HepG2 (cell line): ENCODE data around the gene MRPL57. TPM values are rescaled to one million over a fixed set of nuclear protein-coding genes. Genes with fewer than 3 reads are reported as not detected.
"Not testable (repeated sequence)": the region's sequence is repeated elsewhere in the genome, so short reads cannot be mapped to it uniquely, and the experiment has no call there.

Experiments used
- ATAC-seq: fragments of 200-7000 bp; cut with Tn5 transposase; 3 replicates; pipeline ENCODE4 v1.9.1; 2020; ENCODE audit warnings: mild to moderate bottlenecking, moderate library complexity
- BruUV-seq: library from RNA; stranded (reverse); fragments of 400-500 nt; replicated peaks from 2 replicates; lab custom pipeline; 2021; lab: Mats Ljungman, UMichigan
- CTCF ChIA-PET: fragments of 300-600 bp; formaldehyde crosslinking; extraction: SDS; loops from one replicate; lab custom pipeline; 2021; ENCODE audit warnings: low total read pairs, inconsistent platforms, low intra/inter-chr PET ratio; lab: Yijun Ruan, JAX
- POLR2A ChIA-PET: fragments of 350-600 bp; sonication (Branson Sonifier 250); formaldehyde crosslinking; loops from one replicate; lab custom pipeline; 2020; ENCODE audit warnings: antibody characterized with exemption, inconsistent platforms; lab: Yijun Ruan, JAX
- DNase-seq: peaks from one replicate; pipeline ENCODE4 v3.0.0-alpha.2; 2015; ENCODE audit warnings: low spot score
- FAIRE-seq: peaks from 3 replicates; lab custom pipeline; 2011; peaks lifted over from hg19 to GRCh38; lab: Jason Lieb, UNC
- H2AFZ ChIP-seq: one replicate; pipeline ENCODE4 v1.6.1; 2011; ENCODE audit warnings: low read length, inconsistent platforms
- H3K27ac ChIP-seq: fragments of 300-600 bp; 3 replicates; pipeline ENCODE4 v1.8.0; 2011; ENCODE audit warnings: mixed run types, mild to moderate bottlenecking, mixed read lengths, low read length, inconsistent platforms; ENCODE audit not compliant: insufficient read depth; ENCODE audit errors: extremely low read length
- H3K27me3 ChIP-seq, 2 experiments: fragments of 200-600 bp in 1 of 2; 2 replicates in 1 of 2; 3 replicates in 1 of 2; pipeline versions ENCODE4 v1.6.0 to v1.8.0; 2011; ENCODE audit warnings: low read length in 2 of 2, mild to moderate bottlenecking in 2 of 2, moderate library complexity in 2 of 2, inconsistent platforms in 1 of 2; ENCODE audit not compliant: insufficient read depth in 2 of 2, control insufficient read depth in 1 of 2
- H3K36me3 ChIP-seq, 2 experiments: fragments of 200-600 bp in 1 of 2; replicated peaks in 1 of 2; 2 replicates in 1 of 2; 3 replicates in 1 of 2; pipeline versions ENCODE4 v1.5.1 to v1.8.0; 2011; ENCODE audit warnings: low read length in 2 of 2, inconsistent platforms in 1 of 2; ENCODE audit not compliant: insufficient read depth in 2 of 2, control insufficient read depth in 1 of 2
- H3K4me1 ChIP-seq: 2 replicates; pipeline ENCODE4 v1.5.1; 2012; ENCODE audit warnings: low read length, inconsistent platforms; ENCODE audit not compliant: insufficient read depth
- H3K4me2 ChIP-seq: 2 replicates; pipeline ENCODE4 v1.6.0; 2011; ENCODE audit warnings: low read depth, low read length, inconsistent platforms
- H3K4me3 ChIP-seq, 3 experiments: fragments of 200-600 bp in 1 of 3; sonication (generic), shearing (Covaris generic) in 1 of 3; replicated peaks in 1 of 3; 2 replicates each; pipeline ENCODE4 v1.5.1; 2011 to 2016; ENCODE audit warnings: low read length in 3 of 3, inconsistent platforms in 2 of 3, low read depth in 2 of 3, mild to moderate bottlenecking in 2 of 3, control low read depth in 1 of 3, mixed read lengths in 1 of 3; ENCODE audit not compliant: insufficient read depth in 1 of 3
- H3K79me2 ChIP-seq: one replicate; pipeline ENCODE4 v1.6.1; 2011; ENCODE audit warnings: low read length, inconsistent platforms; ENCODE audit not compliant: insufficient read depth
- H3K9ac ChIP-seq: 2 replicates; pipeline ENCODE4 v1.6.0; 2011; ENCODE audit warnings: mild to moderate bottlenecking, low read depth, low read length, inconsistent platforms; ENCODE audit not compliant: insufficient read depth
- H3K9me3 ChIP-seq: 2 replicates; pipeline ENCODE4 v1.5.1; 2012; ENCODE audit warnings: mild to moderate bottlenecking, low read length
- H4K20me1 ChIP-seq: 2 replicates; pipeline ENCODE4 v1.6.0; 2011; ENCODE audit warnings: inconsistent platforms, mild to moderate bottlenecking, low read length, moderate library complexity; ENCODE audit not compliant: insufficient read depth
- GFI1 ChIP-seq: sonication (generic); formaldehyde crosslinking; IDR thresholded peaks from 2 replicates; pipeline ENCODE4 v1.5.0; 2020; ENCODE audit warnings: missing genetic modification reagents, mild to moderate bottlenecking, borderline replicate concordance
- HOXA7 ChIP-seq: sonication (generic); formaldehyde crosslinking; IDR thresholded peaks from 2 replicates; pipeline ENCODE4 v1.8.1; 2022; ENCODE audit warnings: mild to moderate bottlenecking, missing genetic modification reagents, moderate library complexity
- PAWR ChIP-seq: sonication (generic); formaldehyde crosslinking; IDR thresholded peaks from 2 replicates; pipeline ENCODE4 v1.4.0; 2020; ENCODE audit warnings: missing genetic modification reagents, mild to moderate bottlenecking, borderline replicate concordance
- WGBS: methylation state at CpG from one replicate; pipeline ENCODE4 v1.1.6; 2017; ENCODE audit warnings: low lambda C conversion rate; 5-methylcytosine and 5-hydroxymethylcytosine counted together
- in situ Hi-C: cut with HindIII; loops from 2 replicates; pipeline ENCODE4 v1.10.0; 2017; ENCODE audit warnings: low pct_unique_long_range_greater_than_20kb; ENCODE audit not compliant: extremely low pct_ligation_motif_present
- intact Hi-C: fragments of 100-400 bp; cut with micrococcal nuclease; formaldehyde crosslinking; loops from one replicate; pipeline ENCODE4 v1.10.0; 2022; ENCODE audit not compliant: unreplicated experiment
- polyA plus RNA-seq, 8 experiments: library from polyadenylated mRNA; depleted of rRNA in 3 of 8; stranded (reverse) in 7 of 8; unstranded in 1 of 8; fragments of >200 nt; fragmentation: Illumina TruSeq in 4 of 8; extraction: Trizol in 4 of 8; gene quantifications; 2 replicates each; pipeline versions ENCODE4 v1.2.1 to v1.2.3, GENCODE V29; 2011 to 2016; ENCODE audit warnings: low read depth in 4 of 8, missing spikeins in 1 of 8, mixed read lengths in 1 of 8; ENCODE audit not compliant: insufficient read depth in 1 of 8
- total RNA-seq, 5 experiments: library from RNA; depleted of rRNA; stranded (reverse); fragments of >200 nt; fragmentation: Illumina TruSeq; extraction: Trizol; gene quantifications; 2 replicates each; pipeline ENCODE4 v1.2.3, GENCODE V29; 2016; ENCODE audit warnings: low read depth in 1 of 5

MRPL57 gene
- total and polyA plus RNA-seq, 2 of the 13 experiments (the other 11 are each of a cell fraction or from before 2014, with no cell fraction given) = 19.5 to 35.2 TPM

- BruUV-seq = no TSS peak
- Histone ChIP-seq H3K9ac (no peak overlapping the region), H2AFZ (no peak overlapping the region), H3K9me3 (no peaks in the 10 kb centered on the region), H3K36me3 (peaks cover 6% of the 10 kb centered on the region in 2 experiments; a peak in 2 of 5 replicates), H3K79me2 (no peaks in the 10 kb centered on the region), H3K4me2 (no peak overlapping the region), H3K4me3 (no peak overlapping the region), H3K4me1 (no peaks in the 10 kb centered on the region), H4K20me1 (no peaks in the 10 kb centered on the region), H3K27me3 (no peaks in the 10 kb centered on the region), H3K27ac (no peak overlapping the region)
- FAIRE-seq (no peak), DNase-seq (no peak), ATAC-seq (no peak)
- intact Hi-C loops (no loop called here), in situ Hi-C loops (no loop called here)
- CTCF ChIA-PET = no interaction called here
- WGBS = 97% methylated on average over 4 of the region's 4 CpGs
- no peak for TF ChIP-seq PAWR (CRISPR knock-in tag)
- TF ChIP-seq GFI1 (CRISPR knock-in tag) = no peak
- TF ChIP-seq HOXA7 (CRISPR knock-in tag) = no peak
- POLR2A ChIA-PET = no interaction called here
Observed at GRCh38 chr13:21164631-21165030, 11.8 kb upstream of the MRPL57 start.

GRCh38 chr13:21165606-21166005, 10.9 kb upstream of the MRPL57 start:
- H3K9ac ChIP-seq, H3K27me3 ChIP-seq, H3K4me1 ChIP-seq, ATAC-seq, H2AFZ ChIP-seq, intact Hi-C loops, H3K27ac ChIP-seq, H3K4me2 ChIP-seq, BruUV-seq, H4K20me1 ChIP-seq, POLR2A ChIA-PET, H3K36me3 ChIP-seq, in situ Hi-C loops, H3K4me3 ChIP-seq, DNase-seq, H3K9me3 ChIP-seq, FAIRE-seq, H3K79me2 ChIP-seq, CTCF ChIA-PET: not testable (repeated sequence)
- 93% methylated on average over 4 of the region's 4 CpGs for WGBS
